GM19193 (cell line): ENCODE measurements around the gene PRAMEF2.
"Not testable (repeated sequence)": the region's sequence is repeated elsewhere in the genome, so short reads cannot be mapped to it uniquely, and the experiment has no call there.

Experiments
- POLR2A ChIP-seq: IDR thresholded peaks from 4 replicates; pipeline ENCODE4 v1.6.1; 2011; ENCODE audit not compliant: insufficient read depth, insufficient read length; ENCODE audit errors: extremely low read depth

Gene PRAMEF2, protein sequence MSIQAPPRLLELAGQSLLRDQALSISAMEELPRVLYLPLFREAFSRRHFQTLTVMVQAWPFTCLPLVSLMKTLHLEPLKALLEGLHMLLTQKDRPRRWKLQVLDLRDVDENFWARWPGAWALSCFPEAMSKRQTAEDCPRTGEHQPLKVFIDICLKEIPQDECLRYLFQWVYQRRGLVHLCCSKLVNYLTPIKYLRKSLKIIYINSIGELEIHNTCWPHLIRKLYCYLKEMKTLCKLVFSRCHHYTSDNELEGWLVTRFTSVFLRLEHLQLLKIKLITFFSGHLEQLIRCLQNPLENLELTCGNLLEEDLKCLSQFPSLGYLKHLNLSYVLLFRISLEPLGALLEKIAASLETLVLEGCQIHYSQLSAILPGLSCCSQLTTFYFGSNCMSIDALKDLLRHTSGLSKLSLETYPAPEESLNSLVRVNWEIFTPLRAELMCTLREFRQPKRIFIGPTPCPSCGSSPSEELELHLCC

GRCh38 chr1:12856786-12857185 is at the start of gene PRAMEF2:
TSS of gene PRAMEF2 (plus strand) at chr1:12857086. CDS start at chr1:12859010, 1,924 bp downstream.
- TF ChIP-seq POLR2A: not testable (repeated sequence)

DNA sequence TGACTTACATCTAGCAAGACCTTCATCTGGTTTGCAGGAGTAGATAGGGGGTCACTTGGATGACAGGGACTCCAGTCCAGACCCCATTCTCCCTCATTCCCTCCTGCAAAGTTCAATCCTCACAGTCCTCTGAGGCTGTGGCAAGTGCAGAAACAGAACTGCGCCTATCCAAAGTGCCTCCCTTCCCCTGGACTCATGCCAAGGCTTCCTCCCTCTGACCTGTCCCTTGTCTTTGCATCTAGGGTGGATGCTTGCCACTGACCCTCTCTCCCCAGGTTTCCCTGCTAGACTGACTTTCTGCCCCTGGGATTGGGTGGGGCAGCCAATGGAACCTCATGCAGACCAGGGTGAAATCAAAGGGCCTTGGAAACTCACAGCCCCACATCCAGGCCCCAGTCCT is 47.0 kb upstream of the PRAMEF2 start:
- no peak for TF ChIP-seq POLR2A

GRCh38 chr1:12810691-12811408 is 46.0 kb upstream of the PRAMEF2 start:
- no peak for TF ChIP-seq POLR2A

DNA sequence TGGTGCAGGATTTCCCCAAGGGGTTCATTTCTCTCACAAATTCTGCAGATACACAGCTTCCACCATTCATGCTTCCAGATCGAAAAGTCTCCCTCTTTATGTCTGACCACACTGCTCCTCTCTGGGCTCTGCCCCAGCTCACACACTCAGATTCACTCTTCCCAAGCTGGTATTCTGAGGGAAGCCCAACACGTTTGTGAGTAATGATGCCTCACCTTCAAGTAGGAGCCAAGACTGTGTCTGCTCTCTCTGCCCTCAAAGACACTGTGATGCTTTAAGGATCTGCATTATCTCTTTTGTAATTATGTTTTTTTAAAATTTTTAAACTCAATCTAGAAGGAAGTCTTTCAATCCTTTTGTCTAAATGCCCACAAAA is 45.5 kb upstream of the PRAMEF2 start:
- TF ChIP-seq POLR2A: no peak

GRCh38 chr1:12831310-12831709 is 25.6 kb upstream of the PRAMEF2 start, which contains the start of gene PRAMEF11:
TSS of gene PRAMEF11 (minus strand) at chr1:12831410. CDS start at chr1:12828789, 2,621 bp downstream.
- not testable (repeated sequence) for TF ChIP-seq POLR2A

DNA sequence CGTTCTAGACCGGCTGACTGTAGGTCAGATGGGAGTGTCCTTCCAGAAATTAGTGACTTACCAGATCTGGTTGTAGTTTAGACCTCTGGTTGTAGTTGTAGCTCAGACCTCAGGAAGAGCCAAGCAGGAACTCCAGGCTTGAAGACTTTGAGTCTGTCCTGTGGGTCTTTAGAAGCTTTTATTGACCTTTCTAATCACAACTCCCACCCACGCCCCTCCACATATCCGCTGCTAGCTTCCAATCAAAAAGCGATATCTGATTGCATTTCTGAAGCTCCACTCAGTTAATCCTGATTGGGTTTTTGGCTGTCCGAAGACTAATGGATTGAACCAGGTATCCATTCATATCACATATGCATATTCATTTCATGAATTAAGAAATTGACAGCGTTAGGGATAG is 8.3 kb upstream of the PRAMEF2 start, which contains the start of gene HNRNPCL1:
HNRNPCL1 (minus strand) TSS at position 101 of the 400 bp plus-strand sequence. CDS start 431 bp downstream, outside the sequence.
- TF ChIP-seq POLR2A: not testable (repeated sequence)

DNA sequence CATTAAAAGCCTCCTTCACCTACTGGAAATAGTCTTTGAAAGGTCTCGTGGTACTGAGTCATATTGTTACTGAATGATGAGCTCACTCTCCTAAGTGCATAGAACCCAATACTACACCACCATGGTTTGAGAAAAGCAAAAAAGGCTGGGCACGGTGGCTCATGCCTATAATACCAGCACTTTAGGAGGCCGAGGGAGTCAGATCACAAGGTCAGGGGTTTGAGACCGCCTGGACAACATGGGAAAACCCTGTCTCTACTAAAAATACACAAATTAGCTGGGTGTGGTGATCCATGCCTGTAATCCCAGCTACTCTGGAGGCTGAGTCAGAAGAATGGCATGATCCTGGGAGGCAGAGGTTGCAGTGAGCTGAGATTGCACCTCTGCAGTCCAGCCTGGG is 5.1 kb upstream of the PRAMEF2 start:
- no peak for TF ChIP-seq POLR2A

GRCh38 chr1:12886101-12886500 is 29.2 kb downstream of the PRAMEF2 start, which contains the start of gene PRAMEF4:
TSS of gene PRAMEF4 (minus strand) at chr1:12886201. CDS start at chr1:12883394, 2,807 bp downstream.
- not testable (repeated sequence) for TF ChIP-seq POLR2A

DNA sequence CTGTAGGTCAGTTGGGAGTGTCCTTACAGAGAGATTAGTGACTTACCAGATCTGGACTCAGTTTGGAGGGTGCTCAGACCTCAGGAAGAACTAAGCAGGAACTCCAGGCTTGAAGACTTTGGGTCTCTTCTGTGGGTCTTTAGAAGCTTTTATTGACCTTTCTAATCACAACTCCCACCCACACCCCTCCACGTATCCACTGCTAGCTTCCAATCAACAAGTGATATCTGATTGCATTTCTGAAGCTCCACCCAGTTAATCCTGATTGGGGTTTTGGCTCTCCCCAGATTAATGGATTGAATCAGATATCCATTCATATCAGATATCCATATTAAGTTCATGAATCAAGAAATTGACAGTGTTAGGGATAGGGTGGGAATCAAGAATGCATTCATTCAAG is 41.3 kb downstream of the PRAMEF2 start, which contains the start of gene PRAMEF10:
PRAMEF10 (minus strand) TSS at position 101 of the 400 bp plus-strand sequence. CDS start 2,423 bp downstream, outside the sequence.
- TF ChIP-seq POLR2A: not testable (repeated sequence)
